Activated naive CD8-positive, alpha-beta T cell treated with anti-CD3 and anti-CD28 coated beads for 36 hours (primary cell): ENCODE results near the gene TTC34. TPM values are rescaled to one million over a fixed set of nuclear protein-coding genes. Genes with fewer than 3 reads are reported as not detected.

Source experiments
- DNase-seq: peaks from one replicate; pipeline ENCODE4 v3.0.0; 2021
- H3K27ac Mint-ChIP-seq: one replicate; pipeline ENCODE4 v1.8.0; 2022; ENCODE audit warnings: mild to moderate bottlenecking, moderate library complexity, mixed read lengths
- H3K27me3 Mint-ChIP-seq: one replicate; pipeline ENCODE4 v1.8.0; 2022; ENCODE audit warnings: mild to moderate bottlenecking, mixed read lengths
- H3K36me3 Mint-ChIP-seq: one replicate; pipeline ENCODE4 v1.8.0; 2021; ENCODE audit warnings: mild to moderate bottlenecking, mixed read lengths
- H3K4me1 Mint-ChIP-seq: one replicate; pipeline ENCODE4 v1.8.0; 2021; ENCODE audit warnings: mixed read lengths
- H3K4me3 Mint-ChIP-seq: one replicate; pipeline ENCODE4 v1.8.0; 2022; ENCODE audit warnings: mild to moderate bottlenecking, moderate library complexity, mixed read lengths
- H3K9me3 Mint-ChIP-seq: one replicate; pipeline ENCODE4 v1.8.0; 2022; ENCODE audit warnings: mixed read lengths
- total RNA-seq, 2 experiments: library from RNA; stranded (reverse); gene quantifications; one replicate each; pipeline ENCODE4 v1.2.3, GENCODE V29; 2021

TTC34 gene
- total RNA-seq, 2 experiments from 2014 or later, result 0.48 to 0.58 TPM

DNA sequence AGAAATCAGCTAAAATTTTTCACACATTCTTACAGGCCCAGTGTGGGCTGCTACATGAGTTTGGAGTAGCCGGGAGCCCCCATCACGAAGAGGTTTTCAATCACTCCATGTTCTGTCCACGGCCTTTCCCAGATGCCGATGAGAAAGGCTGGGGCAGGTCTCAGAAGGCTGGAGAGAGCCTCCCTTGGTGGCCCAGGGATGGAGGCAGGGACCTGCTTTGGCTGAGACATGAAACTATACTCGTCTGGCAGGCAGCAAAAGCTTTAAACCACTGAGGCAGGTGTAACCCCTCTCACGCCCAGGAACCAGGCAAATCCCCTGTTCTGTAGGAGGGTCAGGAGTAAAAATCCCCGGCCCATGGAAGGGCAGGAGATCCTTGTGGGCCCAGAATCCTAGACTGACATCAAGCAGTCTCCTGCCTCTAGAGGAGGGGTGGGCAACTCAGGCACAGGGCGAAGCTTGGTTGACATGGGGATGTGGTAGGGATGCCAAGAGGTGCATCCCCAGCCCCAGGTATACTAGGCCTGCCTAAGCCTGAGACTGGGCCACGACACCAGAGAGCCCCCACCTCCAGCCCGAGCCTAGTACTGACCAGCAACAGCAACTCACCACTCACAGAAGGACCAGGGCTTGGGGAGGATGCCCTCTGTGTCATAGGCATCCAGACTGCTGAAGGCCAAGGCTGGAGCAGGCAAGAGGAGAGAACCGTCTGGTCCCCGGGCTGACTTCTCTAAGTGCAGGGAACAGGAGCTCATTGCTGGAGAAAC, 177.7 kb downstream of the TTC34 start:
- Mint-ChIP-seq H3K4me1 (peaks cover 5% of the 10 kb centered on the region), H3K27me3 (peaks cover 29% of the 10 kb centered on the region), H3K9me3 (peaks cover 5% of the 10 kb centered on the region), H3K27ac (no peak overlapping the region), H3K36me3 (no peaks in the 10 kb centered on the region), H3K4me3 (no peak overlapping the region)
- DNase-seq, result no peak

DNA sequence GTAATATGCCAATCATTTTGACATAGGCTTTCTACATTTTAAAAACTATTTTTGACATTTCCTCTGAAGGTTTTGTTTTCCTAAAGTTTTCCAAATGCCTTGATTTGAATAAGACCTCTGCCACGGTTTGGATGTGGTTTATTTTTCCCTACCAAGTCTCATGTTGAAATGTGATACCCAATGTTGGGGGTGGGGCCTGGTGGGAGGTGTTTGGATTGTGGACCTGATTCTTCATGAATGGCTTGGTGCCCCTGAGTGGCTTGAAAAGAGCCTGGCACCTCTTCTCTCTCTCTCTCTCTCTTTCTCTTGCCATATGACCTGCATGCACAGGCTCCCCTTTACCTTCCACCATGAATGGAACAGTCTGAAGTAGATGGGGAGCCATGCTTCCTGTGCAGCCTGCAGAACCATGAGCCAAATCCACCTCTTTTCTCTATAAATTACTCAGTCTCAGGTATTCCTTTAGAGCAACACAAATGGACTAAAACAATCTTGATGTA, 183.5 kb downstream of the TTC34 start:
- H3K4me1 Mint-ChIP-seq, result peaks cover 4% of the 10 kb centered on the region

DNA sequence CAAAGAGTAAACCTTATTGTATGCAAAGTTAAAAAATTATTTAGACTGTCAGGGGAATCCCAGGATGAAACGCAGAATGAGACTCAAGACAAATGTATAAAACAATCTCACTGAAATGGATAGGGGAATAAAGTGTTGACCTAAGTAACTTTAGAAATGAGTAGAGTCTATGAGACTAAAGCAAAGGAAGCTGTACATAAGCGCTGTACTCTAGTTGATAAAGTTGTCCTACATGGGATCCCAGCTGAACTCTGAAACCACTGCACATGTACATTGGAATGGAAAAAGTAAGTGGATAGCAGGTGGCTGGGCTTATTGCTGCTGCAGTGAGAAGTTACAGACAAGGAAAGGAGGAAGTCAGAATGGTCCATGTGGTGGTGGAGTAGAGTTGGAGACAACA, 187.3 kb downstream of the TTC34 start:
- DNase-seq, result no peak
- Mint-ChIP-seq H3K27ac (no peak overlapping the region), H3K4me3 (no peak overlapping the region), H3K9me3 (peaks cover 13% of the 10 kb centered on the region), H3K4me1 (peaks cover 2% of the 10 kb centered on the region), H3K36me3 (peaks cover 2% of the 10 kb centered on the region), H3K27me3 (no peaks in the 10 kb centered on the region)

More for the DNA sequence above, 183.5 kb downstream of the TTC34 start:
- Mint-ChIP-seq H3K36me3 (peaks cover 2% of the 10 kb centered on the region), H3K27ac (no peak overlapping the region), H3K27me3 (no peaks in the 10 kb centered on the region), H3K9me3 (peaks cover 18% of the 10 kb centered on the region), H3K4me3 (no peak overlapping the region)
- DNase-seq, result no peak

DNA sequence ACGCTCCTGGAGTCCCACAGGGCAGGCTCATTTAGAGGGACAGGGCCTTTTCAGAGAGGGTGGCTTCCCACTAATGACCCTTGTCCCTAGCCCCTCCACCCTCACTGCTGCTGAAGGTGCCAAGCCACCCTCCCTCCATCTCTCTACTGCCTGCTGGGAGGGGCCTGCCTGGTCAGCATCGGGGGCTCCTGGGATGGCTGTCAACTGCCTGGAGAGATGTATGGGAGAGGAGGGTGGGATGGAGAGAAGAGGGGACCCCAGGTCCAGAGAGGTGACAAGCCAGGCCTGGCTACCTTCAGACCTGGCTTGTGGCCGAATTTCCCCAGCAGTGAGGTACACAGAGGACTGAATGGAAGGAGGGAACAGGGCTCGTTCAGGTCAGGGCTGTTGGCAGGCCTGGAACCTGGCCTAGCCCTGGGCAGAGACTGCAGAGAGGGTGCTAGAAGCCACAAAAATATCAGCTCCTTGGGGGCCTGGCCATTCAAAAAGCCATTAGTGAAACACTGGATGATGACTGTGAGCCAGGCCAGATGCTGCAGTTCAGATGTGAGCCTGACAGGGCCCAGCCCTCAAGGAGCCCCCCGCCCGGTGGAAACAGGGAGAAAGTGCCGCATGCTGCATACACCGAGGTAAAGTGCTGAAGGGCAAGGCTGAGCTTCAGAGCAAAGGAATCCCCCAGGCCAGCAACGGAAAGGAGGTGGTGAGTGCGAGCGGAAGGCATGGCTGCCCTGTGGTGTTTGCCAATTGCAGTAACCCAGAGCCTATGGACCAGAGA, 188.7 kb downstream of the TTC34 start:
- Mint-ChIP-seq H3K27me3 (no peaks in the 10 kb centered on the region), H3K4me1 (peaks cover 2% of the 10 kb centered on the region), H3K36me3 (peaks cover 2% of the 10 kb centered on the region), H3K4me3 (no peak overlapping the region), H3K9me3 (peaks cover 13% of the 10 kb centered on the region), H3K27ac (no peak overlapping the region)
- DNase-seq, result no peak

DNA sequence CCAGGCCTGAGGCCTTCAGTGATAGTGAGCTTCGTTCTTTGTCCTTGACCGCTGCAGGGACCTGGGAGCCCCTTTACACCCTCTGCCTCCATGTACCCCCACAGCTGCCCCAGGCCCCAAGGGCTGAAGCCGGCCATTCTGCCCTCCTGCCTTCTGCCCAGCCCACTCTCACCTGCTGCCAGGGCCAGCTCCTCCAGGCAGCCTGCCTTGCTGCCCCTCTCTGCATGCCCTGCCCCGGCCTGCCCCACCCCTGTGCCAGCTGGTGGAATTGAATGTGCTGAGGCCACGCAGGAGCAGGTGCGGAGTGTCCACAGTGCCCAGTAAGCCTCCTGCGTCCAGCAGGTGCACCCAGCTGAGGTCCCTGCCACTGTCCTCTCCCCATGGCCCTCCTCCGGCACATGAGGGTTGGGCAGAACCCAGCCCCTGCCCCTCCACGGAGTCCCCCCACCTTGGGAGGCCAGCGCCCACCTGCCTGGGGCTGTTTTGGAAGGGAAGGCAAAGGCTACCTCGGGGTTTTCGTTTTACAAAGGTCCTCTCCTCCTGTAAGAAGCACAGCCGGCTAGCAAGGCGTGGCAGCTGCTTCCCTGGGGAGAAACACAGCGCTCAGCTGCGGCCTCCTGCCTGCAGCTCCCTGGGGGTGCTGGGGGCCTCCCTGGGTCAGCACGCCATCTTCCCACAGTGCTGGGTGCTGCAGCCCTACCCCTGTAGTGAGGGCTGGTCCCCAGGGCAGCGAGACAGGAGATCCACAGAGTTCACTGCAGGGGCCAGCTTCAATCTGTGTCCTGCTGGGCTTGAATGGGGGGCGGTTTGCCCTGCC, 189.7 kb downstream of the TTC34 start:
- DNase-seq, result no peak
- Mint-ChIP-seq H3K36me3 (peaks cover 2% of the 10 kb centered on the region), H3K9me3 (peaks cover 13% of the 10 kb centered on the region), H3K27ac (no peak overlapping the region), H3K4me3 (no peak overlapping the region), H3K27me3 (no peaks in the 10 kb centered on the region), H3K4me1 (peaks cover 2% of the 10 kb centered on the region)

DNA sequence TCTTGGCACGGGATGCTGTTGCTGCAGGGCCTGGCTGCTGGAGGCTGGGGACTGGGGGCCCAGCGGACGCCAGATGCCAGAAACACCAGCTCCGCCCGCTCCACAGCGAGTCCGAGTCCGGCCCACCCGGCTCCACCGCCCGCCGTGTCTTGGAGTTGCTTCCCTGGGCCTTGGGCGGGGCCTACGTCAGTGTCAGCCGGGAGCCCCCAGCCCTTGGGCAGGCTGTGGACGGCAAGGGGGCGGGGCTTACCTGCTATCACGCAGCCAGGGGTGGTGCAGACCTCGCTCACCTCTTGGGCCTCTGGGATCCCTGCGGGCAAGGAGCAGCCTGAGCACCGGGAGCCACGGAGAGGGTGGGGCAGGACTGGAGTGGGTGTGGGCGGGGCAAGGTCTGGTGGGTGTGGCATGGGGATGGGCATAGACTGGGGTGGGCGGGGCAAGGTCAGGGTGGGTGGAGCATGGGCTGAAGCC, 190.4 kb downstream of the TTC34 start:
- Mint-ChIP-seq H3K27me3 (no peaks in the 10 kb centered on the region), H3K9me3 (peaks cover 9% of the 10 kb centered on the region), H3K4me1 (no peaks in the 10 kb centered on the region), H3K27ac (no peak overlapping the region), H3K36me3 (peaks cover 2% of the 10 kb centered on the region), H3K4me3 (no peak overlapping the region)
- no peak for DNase-seq

DNA sequence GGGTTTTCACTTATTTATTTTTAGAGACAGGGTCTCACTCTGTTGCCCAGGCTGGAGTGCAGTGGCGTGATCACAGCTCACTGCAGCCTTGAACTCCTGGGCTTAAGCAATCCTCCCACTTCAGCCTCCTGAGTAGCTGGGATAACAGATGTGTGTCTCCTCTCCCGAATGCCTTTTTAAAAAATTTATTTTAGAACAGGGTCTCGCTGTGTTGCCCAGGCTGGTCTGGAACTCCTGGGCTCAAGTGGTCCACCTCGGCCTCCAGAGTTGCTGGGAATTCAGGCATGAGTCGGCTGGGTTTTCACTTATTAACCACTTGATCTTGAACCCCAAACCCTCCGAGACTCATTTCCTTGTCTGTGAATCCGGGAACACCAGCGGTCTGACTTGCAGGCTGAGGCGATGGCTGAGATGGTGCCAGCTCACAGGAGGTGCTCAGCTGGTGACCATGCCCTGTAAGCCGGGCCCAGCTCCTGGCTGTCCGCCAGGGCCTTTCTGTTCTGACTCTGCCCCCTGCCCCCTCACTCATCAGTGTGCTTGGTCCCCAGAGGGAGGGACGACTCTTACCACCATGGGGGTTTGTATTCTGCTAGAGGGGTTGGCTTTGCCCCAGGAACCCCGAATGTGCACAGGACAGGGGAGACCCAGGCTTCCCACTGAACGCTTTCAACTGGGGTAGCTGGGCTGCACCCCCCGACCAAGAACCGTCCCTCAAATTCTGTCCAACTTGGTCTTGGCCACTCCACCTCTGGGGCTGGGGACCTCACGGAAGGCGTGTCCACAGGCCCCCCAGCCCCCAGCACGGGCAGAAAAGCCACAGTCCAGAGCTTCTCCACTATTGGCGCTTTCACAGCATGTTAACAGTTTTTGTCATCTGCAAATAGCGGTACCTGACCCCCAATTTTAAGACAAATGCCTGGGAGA, 191.2 kb downstream of the TTC34 start:
- no peak for DNase-seq
- no peak overlapping the region for H3K27ac Mint-ChIP-seq
- no peak overlapping the region for H3K4me3 Mint-ChIP-seq
- H3K9me3 Mint-ChIP-seq, result peaks cover 6% of the 10 kb centered on the region
- no peaks in the 10 kb centered on the region for H3K27me3 Mint-ChIP-seq
- H3K36me3 Mint-ChIP-seq, result peaks cover 1% of the 10 kb centered on the region
- no peaks in the 10 kb centered on the region for H3K4me1 Mint-ChIP-seq

DNA sequence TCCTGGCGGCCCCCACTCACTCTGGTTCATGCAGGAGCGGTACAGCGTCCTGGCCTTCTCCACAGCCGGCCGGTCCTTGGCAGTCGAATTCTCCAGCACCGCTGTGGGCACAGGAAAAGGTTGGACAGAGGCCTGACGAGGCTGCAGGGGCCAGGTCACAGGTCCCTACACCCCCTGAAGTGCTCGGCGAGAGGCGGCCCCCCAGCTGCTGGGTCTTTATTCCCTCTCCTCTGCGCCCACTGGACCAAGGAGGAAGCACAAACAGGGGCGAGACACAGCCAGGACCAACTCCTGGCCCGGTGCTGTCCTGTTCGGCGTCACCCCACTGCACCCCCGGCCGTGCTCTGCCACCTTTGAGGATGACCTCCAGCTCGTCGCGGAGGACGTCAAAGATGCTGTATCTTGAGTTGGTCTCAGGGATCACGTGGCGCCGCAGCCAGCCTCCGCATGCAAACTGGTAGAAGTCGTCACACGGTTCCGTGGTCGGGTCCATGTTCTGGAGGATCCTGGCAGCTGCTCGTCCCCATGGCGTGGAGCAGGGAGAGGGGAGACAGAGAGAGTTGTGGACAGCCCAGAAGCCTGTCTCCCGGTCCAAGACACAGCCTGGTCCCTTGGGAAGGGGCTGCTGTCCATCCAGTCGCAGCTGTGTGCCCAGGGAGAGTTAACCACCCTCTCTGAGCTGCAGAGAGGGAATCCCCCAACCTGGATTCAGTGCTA, 192.0 kb downstream of the TTC34 start:
- no peaks in the 10 kb centered on the region for H3K36me3 Mint-ChIP-seq

DNA sequence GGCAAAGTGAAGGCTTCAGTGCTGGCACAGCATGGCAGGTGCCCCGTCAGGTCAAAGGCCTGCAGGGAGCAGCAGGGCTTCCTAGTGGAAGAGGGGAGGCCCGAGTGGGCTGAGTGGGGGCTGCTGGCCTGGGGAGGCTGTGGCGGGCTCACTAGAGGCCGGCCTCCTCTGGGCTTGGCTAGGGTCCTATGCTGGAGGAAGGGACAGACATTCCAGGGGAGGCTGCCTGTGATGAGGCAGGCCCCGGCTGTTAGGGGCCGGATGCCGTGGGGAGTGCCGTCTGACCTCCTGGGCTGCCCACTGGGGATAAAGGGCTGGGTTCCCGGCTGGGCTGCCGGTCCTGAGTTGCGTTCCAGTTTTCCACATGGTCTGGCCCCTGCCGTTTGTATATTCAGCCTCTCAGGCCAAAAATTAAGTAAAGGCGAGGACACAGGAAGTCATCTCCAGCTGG, 193.8 kb downstream of the TTC34 start:
- no peak overlapping the region for H3K4me3 Mint-ChIP-seq
- no peaks in the 10 kb centered on the region for H3K9me3 Mint-ChIP-seq
- no peaks in the 10 kb centered on the region for H3K36me3 Mint-ChIP-seq
- no peaks in the 10 kb centered on the region for H3K4me1 Mint-ChIP-seq
- no peaks in the 10 kb centered on the region for H3K27me3 Mint-ChIP-seq
- no peak for DNase-seq
- no peak overlapping the region for H3K27ac Mint-ChIP-seq

More for the DNA sequence above, 192.0 kb downstream of the TTC34 start:
- H3K27ac Mint-ChIP-seq, result no peak overlapping the region
- H3K4me3 Mint-ChIP-seq, result no peak overlapping the region
- H3K4me1 Mint-ChIP-seq, result no peaks in the 10 kb centered on the region
- H3K9me3 Mint-ChIP-seq, result peaks cover 4% of the 10 kb centered on the region
- no peaks in the 10 kb centered on the region for H3K27me3 Mint-ChIP-seq
- no peak for DNase-seq

DNA sequence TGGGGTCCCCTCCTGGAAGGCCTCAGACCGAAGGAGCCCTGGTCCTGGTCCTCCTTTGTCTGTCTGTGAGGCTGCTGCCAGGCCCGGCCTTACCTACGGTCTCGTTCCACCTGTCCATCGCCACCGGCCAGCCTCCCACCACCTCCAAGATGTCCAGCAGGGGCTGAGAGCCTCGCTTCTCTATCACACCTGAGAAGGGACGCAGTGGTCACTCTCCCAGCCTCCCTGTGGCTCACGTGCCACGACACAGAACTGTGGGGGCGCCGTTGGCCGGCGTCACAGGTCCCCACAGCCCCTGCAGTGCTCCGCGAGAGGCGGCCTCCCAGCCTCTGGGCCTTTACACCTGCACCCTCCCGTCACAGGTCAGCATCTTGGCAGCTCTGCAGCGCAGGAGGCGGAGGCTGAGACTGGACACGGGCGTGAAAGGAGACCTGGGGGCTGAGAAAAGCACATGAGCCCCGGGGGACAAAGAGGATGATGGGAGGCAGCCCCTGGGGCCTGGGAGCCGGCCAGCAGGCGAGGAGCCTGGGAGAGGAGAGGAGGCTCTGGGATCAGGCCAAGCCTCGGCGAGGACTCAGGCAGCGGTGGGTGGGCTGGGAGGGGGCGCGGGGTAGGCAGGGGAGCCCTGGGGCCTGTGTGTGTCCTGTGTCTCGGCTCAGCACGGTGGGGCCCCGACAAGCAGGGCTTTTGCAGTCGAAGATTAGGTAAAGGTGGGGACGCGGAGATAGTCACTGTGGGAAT, 194.4 kb downstream of the TTC34 start:
- H3K9me3 Mint-ChIP-seq, result no peaks in the 10 kb centered on the region
- no peaks in the 10 kb centered on the region for H3K36me3 Mint-ChIP-seq
- H3K4me1 Mint-ChIP-seq, result no peaks in the 10 kb centered on the region
- H3K27me3 Mint-ChIP-seq, result no peaks in the 10 kb centered on the region
- H3K27ac Mint-ChIP-seq, result no peak overlapping the region
- no peak overlapping the region for H3K4me3 Mint-ChIP-seq
- no peak for DNase-seq

DNA sequence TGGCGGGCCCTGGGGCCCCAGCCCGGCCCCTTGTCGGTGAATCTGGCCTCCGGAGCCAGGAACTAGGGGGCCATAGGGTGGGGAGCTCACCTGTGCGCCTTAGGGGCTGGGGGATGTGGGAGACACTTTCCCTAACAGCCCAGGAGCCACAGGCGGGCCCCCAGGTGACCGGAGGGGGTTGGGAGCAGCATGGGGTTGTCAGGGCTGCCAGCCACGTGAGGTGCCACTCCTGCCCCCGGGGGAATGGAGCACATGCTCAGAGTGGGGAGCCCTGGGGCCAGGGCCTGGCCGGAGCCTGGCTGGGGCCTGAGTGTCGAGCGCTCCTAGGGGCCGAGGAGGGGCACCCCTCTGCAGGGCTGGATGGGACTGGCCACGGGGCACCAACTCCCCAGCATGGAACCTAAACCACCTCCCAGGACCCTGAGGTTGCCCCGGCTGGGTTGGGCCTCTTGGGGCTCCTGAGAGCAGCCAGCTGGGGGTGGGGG, 195.1 kb downstream of the TTC34 start:
- Mint-ChIP-seq H3K4me3 (no peak overlapping the region), H3K27me3 (no peaks in the 10 kb centered on the region), H3K4me1 (no peaks in the 10 kb centered on the region), H3K9me3 (no peaks in the 10 kb centered on the region), H3K36me3 (no peaks in the 10 kb centered on the region), H3K27ac (no peak overlapping the region)
- DNase-seq, result no peak

DNA sequence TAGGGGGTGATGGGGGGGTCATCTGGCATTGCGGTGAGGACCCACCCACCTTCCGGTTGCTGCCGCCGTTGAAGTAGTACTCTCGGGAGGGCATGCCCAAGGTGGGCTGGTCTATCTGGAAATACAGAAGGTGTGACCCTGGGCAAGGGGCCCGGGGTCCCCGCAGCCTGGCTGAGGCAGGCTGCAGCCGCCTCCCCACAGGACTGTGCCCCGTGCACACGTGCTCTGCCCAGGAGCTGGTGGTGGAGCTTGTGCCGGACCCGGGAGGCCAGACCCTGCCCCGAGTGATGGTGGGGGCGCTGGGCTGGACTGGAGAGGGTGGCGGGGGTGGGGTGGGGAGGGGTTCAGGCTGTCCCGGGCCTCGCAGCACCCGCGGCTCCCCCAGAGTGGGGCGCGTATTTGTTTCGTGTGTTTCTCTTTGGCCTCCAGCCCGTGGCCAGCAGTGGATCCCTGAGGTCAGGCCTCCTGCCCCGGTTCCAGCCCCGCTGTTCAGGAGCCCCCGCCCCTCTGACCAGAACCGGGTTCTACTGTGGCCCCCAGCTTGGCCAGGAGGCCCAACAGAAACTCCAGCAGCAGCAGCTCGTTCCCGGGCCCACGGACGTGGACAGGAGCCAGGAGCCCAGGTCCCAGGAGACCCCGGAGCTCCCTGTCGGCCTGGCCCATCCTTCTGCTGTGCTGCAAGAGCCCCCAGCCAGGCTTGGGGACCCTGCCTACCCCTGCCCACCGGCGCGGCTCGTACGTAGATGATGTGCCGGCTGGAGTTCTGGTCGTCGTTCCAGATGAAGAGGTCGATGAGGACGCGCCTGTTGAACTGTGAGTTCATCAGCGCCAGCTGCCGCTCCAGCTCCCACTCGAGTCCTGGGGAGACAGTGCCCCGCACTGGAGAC, 195.7 kb downstream of the TTC34 start:
- Mint-ChIP-seq H3K36me3 (no peaks in the 10 kb centered on the region), H3K9me3 (peaks cover 1% of the 10 kb centered on the region), H3K4me1 (no peaks in the 10 kb centered on the region), H3K27me3 (no peaks in the 10 kb centered on the region), H3K4me3 (no peak overlapping the region), H3K27ac (no peak overlapping the region)
- no peak for DNase-seq
